ENCODE data around the gene SMLR1.

SMLR1 gene

GRCh38 chr6:130852844-130853554, 25.8 kb downstream of the SMLR1 start:
- DNase-seq (ENCODE audit: low read depth) = no peak

GRCh38 chr6:130853555-130854183, 26.5 kb downstream of the SMLR1 start:
- DNase-seq (ENCODE audit: low read depth) = no peak

- DNase-seq (ENCODE audit: low read depth) = no peak
These were observed 30.8 kb downstream of the SMLR1 start for GRCh38 chr6:130858054-130858453.

GRCh38 chr6:130858498-130859160, 31.4 kb downstream of the SMLR1 start:
- DNase-seq (ENCODE audit: low read depth) = no peak

GRCh38 chr6:130859161-130859867, 32.1 kb downstream of the SMLR1 start:
- no peak for DNase-seq (ENCODE audit: low read depth)

- no peak for DNase-seq (ENCODE audit: low read depth)
These were observed 35.2 kb downstream of the SMLR1 start for GRCh38 chr6:130862370-130862769.

GRCh38 chr6:130863415-130864230, 36.4 kb downstream of the SMLR1 start:
- no peak for DNase-seq (ENCODE audit: low read depth)

- DNase-seq (ENCODE audit: low read depth) = no peak
These were observed 37.1 kb downstream of the SMLR1 start for GRCh38 chr6:130864344-130864743.

GRCh38 chr6:130865793-130866192, 38.6 kb downstream of the SMLR1 start:
- no peak for DNase-seq (ENCODE audit: low read depth)

GRCh38 chr6:130869681-130870080, 42.5 kb downstream of the SMLR1 start:
- DNase-seq (ENCODE audit: low read depth) = no peak

GRCh38 chr6:130870179-130870880, 43.1 kb downstream of the SMLR1 start:
- DNase-seq (ENCODE audit: low read depth) = no peak

GRCh38 chr6:130872250-130873095, 45.3 kb downstream of the SMLR1 start:
- DNase-seq (ENCODE audit: low read depth) = peak; percentile 72

GRCh38 chr6:130873746-130874145, 46.5 kb downstream of the SMLR1 start:
- no peak for DNase-seq (ENCODE audit: low read depth)

GRCh38 chr6:130879826-130880225, 52.6 kb downstream of the SMLR1 start:
- DNase-seq (ENCODE audit: low read depth) = no peak

- DNase-seq (ENCODE audit: low read depth) = no peak
These were observed 55.2 kb downstream of the SMLR1 start for GRCh38 chr6:130882370-130882769.

GRCh38 chr6:130885392-130886192, 58.4 kb downstream of the SMLR1 start:
- peak; percentile 59 for DNase-seq (ENCODE audit: low read depth)

Data from activated T-cell treated with anti-CD3 and anti-CD28 coated beads for 1 hour (primary cell).